OCI-LY7 (cell line): ENCODE data around the gene MBD3L2. TPM values are rescaled to one million over a fixed set of nuclear protein-coding genes. Genes with fewer than 3 reads are reported as not detected.
"Not testable (repeated sequence)": the region's sequence is repeated elsewhere in the genome, so short reads cannot be mapped to it uniquely, and the experiment has no call there.

Source experiments
- BruUV-seq: library from RNA; stranded (reverse); fragments of 400-500 nt; replicated peaks from 2 replicates; lab custom pipeline; 2021; lab: Mats Ljungman, UMichigan
- CTCF ChIA-PET: fragments of 300-600 bp; sonication (Branson Sonifier 250); formaldehyde crosslinking; loops from one replicate; lab custom pipeline; 2022; ENCODE audit warnings: antibody characterized with exemption; ENCODE audit not compliant: unreplicated experiment; lab: Charles Lee
- POLR2A ChIA-PET: fragments of 300-600 bp; sonication (Branson Sonifier 250); formaldehyde crosslinking; loops from one replicate; lab custom pipeline; 2022; ENCODE audit warnings: antibody characterized with exemption; lab: Charles Lee
- DNase-seq: peaks from one replicate; pipeline ENCODE4 v3.0.0-alpha.2; 2015; ENCODE audit warnings: low spot score
- H2AFZ ChIP-seq: fragments of 200-600 bp; sonication (generic), shearing (Covaris generic); 2 replicates; pipeline ENCODE4 v1.6.1; 2014; ENCODE audit warnings: mild to moderate bottlenecking, antibody characterized with exemption, low read length, moderate library complexity
- H3K27ac ChIP-seq: fragments of 200-600 bp; sonication (generic); 2 replicates; pipeline ENCODE4 v1.5.1; 2014; ENCODE audit warnings: mixed run types, low read depth, mild to moderate bottlenecking, moderate library complexity, low read length, inconsistent platforms; ENCODE audit not compliant: poor library complexity, severe bottlenecking
- H3K36me3 ChIP-seq: fragments of 200-600 bp; sonication (generic); 2 replicates; pipeline ENCODE4 v1.6.1; 2014; ENCODE audit warnings: mild to moderate bottlenecking, antibody characterized with exemption, low read length, moderate library complexity, mixed read lengths; ENCODE audit not compliant: insufficient read depth
- H3K4me1 ChIP-seq: fragments of 200-600 bp; sonication (generic); 2 replicates; pipeline ENCODE4 v1.5.1; 2014; ENCODE audit warnings: mild to moderate bottlenecking, low read length; ENCODE audit not compliant: insufficient read depth, poor library complexity, severe bottlenecking
- H3K4me2 ChIP-seq: fragments of 200-600 bp; sonication (generic); 2 replicates; pipeline ENCODE4 v1.6.1; 2014; ENCODE audit warnings: mild to moderate bottlenecking, low read length
- H3K4me3 ChIP-seq: fragments of 200-600 bp; sonication (generic); 2 replicates; pipeline ENCODE4 v1.5.1; 2014; ENCODE audit warnings: mild to moderate bottlenecking, low read depth, low read length; ENCODE audit not compliant: poor library complexity, severe bottlenecking
- H3K79me2 ChIP-seq: fragments of 200-600 bp; sonication (generic); 2 replicates; pipeline ENCODE4 v1.6.1; 2016; ENCODE audit warnings: low read depth, mild to moderate bottlenecking, low read length, moderate library complexity, mixed read lengths; ENCODE audit not compliant: insufficient read depth
- H3K9me2 ChIP-seq: fragments of 200-600 bp; sonication (generic); 2 replicates; pipeline ENCODE4 v1.6.1; 2016; ENCODE audit warnings: mild to moderate bottlenecking, low read length, mixed read lengths; ENCODE audit not compliant: insufficient read depth
- H3K9me3 ChIP-seq: fragments of 200-600 bp; sonication (generic); 2 replicates; pipeline ENCODE4 v1.6.1; 2014; ENCODE audit warnings: mild to moderate bottlenecking, mixed run types, low read length, mixed read lengths
- H4K20me1 ChIP-seq: fragments of 200-600 bp; sonication (generic); 2 replicates; pipeline ENCODE4 v1.6.1; 2014; ENCODE audit warnings: mild to moderate bottlenecking, antibody characterized with exemption, low read length, moderate library complexity, mixed read lengths; ENCODE audit not compliant: insufficient read depth
- intact Hi-C: fragments of 100-400 bp; cut with micrococcal nuclease; formaldehyde crosslinking; loops from one replicate; pipeline ENCODE4 v1.10.0; 2022; ENCODE audit not compliant: unreplicated experiment
- total RNA-seq, 2 experiments: library from RNA; depleted of rRNA in 1 of 2; stranded (reverse); fragments of >200 nt in 1 of 2; shearing (Covaris generic) in 1 of 2; gene quantifications; 2 replicates each; pipeline ENCODE4 v1.2.3, GENCODE V29; 2014 to 2022

MBD3L2 gene
- total RNA-seq, 2 experiments from 2014 or later: not detected

GRCh38 chr19:7028790-7029189 is 20.3 kb upstream of the MBD3L2 start:
- BruUV-seq: not testable (repeated sequence)

GRCh38 chr19:7030278-7030677 is 18.8 kb upstream of the MBD3L2 start, which contains the start of gene MBD3L5:
Gene MBD3L5, plus strand, starts transcription at chr19:7030578. Its CDS starts 34 bp downstream, at chr19:7030612.
- H3K79me2 ChIP-seq, POLR2A ChIA-PET, H4K20me1 ChIP-seq, H3K9me2 ChIP-seq, H3K4me2 ChIP-seq, intact Hi-C loops, H3K4me3 ChIP-seq, H2AFZ ChIP-seq, H3K9me3 ChIP-seq, H3K4me1 ChIP-seq, DNase-seq, BruUV-seq, H3K36me3 ChIP-seq, H3K27ac ChIP-seq, CTCF ChIA-PET: not testable (repeated sequence)

More at GRCh38 chr19:7028790-7029189, 20.3 kb upstream of the MBD3L2 start:
- H3K79me2 ChIP-seq, H3K4me3 ChIP-seq, H3K9me2 ChIP-seq, H3K9me3 ChIP-seq, H2AFZ ChIP-seq, DNase-seq, H3K4me2 ChIP-seq, H3K4me1 ChIP-seq, H4K20me1 ChIP-seq, POLR2A ChIA-PET, intact Hi-C loops, H3K27ac ChIP-seq, CTCF ChIA-PET, H3K36me3 ChIP-seq: not testable (repeated sequence)

GRCh38 chr19:7040079-7040478 is 9.0 kb upstream of the MBD3L2 start, which contains the start of gene MBD3L4:
Gene MBD3L4, minus strand, starts transcription at chr19:7040179. Its CDS starts 35 bp downstream, at chr19:7040144.
- intact Hi-C loops, POLR2A ChIA-PET, BruUV-seq: not testable (repeated sequence)

GRCh38 chr19:7041563-7041962 is 7.6 kb upstream of the MBD3L2 start:
- POLR2A ChIA-PET, H3K36me3 ChIP-seq, H4K20me1 ChIP-seq, H3K27ac ChIP-seq, DNase-seq, H3K79me2 ChIP-seq, H2AFZ ChIP-seq, H3K4me2 ChIP-seq, H3K9me2 ChIP-seq, CTCF ChIA-PET, H3K4me3 ChIP-seq, BruUV-seq, H3K4me1 ChIP-seq, intact Hi-C loops, H3K9me3 ChIP-seq: not testable (repeated sequence)

More at GRCh38 chr19:7040079-7040478, 9.0 kb upstream of the MBD3L2 start, which contains the start of gene MBD3L4:
- H3K27ac ChIP-seq, CTCF ChIA-PET, DNase-seq, H3K79me2 ChIP-seq, H3K9me2 ChIP-seq, H3K4me2 ChIP-seq, H4K20me1 ChIP-seq, H3K4me1 ChIP-seq, H3K4me3 ChIP-seq, H2AFZ ChIP-seq, H3K9me3 ChIP-seq, H3K36me3 ChIP-seq: not testable (repeated sequence)

GRCh38 chr19:7051421-7051820 is 2.3 kb downstream of the MBD3L2 start:
- POLR2A ChIA-PET, H3K36me3 ChIP-seq, H3K4me3 ChIP-seq, H2AFZ ChIP-seq, intact Hi-C loops, H3K79me2 ChIP-seq, H3K9me3 ChIP-seq, H3K4me1 ChIP-seq, H3K27ac ChIP-seq, H4K20me1 ChIP-seq, CTCF ChIA-PET, DNase-seq, H3K9me2 ChIP-seq, H3K4me2 ChIP-seq, BruUV-seq: not testable (repeated sequence)

- H3K36me3 ChIP-seq, H2AFZ ChIP-seq, H3K79me2 ChIP-seq, H3K27ac ChIP-seq, POLR2A ChIA-PET, H3K9me3 ChIP-seq, H4K20me1 ChIP-seq, H3K9me2 ChIP-seq, CTCF ChIA-PET, H3K4me1 ChIP-seq, intact Hi-C loops, BruUV-seq, H3K4me2 ChIP-seq, H3K4me3 ChIP-seq, DNase-seq: not testable (repeated sequence)
These were observed 3.8 kb downstream of the MBD3L2 start for GRCh38 chr19:7052896-7053295.
